HG03460 (cell line): Measurements from ENCODE around the gene RYR3.

Experiments
- ATAC-seq: cut with Tn5 transposase; IDR thresholded peaks from one replicate; pipeline ENCODE4 v1.9.1; 2021; ENCODE audit not compliant: unreplicated experiment

Gene RYR3

GRCh38 chr15:33443708-33444107 lies 132.9 kb downstream of the RYR3 start:
- ATAC-seq = no peak

GRCh38 chr15:33445984-33446383 lies 135.2 kb downstream of the RYR3 start:
- no peak for ATAC-seq

GRCh38 chr15:33448151-33448550 lies 137.4 kb downstream of the RYR3 start:
- no peak for ATAC-seq

- no peak for ATAC-seq
These were observed 138.3 kb downstream of the RYR3 start for GRCh38 chr15:33448961-33449606.

- ATAC-seq = no peak
These were observed 139.0 kb downstream of the RYR3 start for GRCh38 chr15:33449810-33450209.

GRCh38 chr15:33451385-33451784 lies 140.6 kb downstream of the RYR3 start:
- no peak for ATAC-seq

- no peak for ATAC-seq
These were observed 143.0 kb downstream of the RYR3 start for GRCh38 chr15:33453761-33454160.

GRCh38 chr15:33454346-33454745 lies 143.6 kb downstream of the RYR3 start:
- no peak for ATAC-seq

GRCh38 chr15:33454996-33455395 lies 144.2 kb downstream of the RYR3 start:
- ATAC-seq = no peak

- ATAC-seq = no peak
These were observed 147.7 kb downstream of the RYR3 start for GRCh38 chr15:33458421-33458820.

GRCh38 chr15:33460166-33460805 lies 149.5 kb downstream of the RYR3 start:
- ATAC-seq = no peak

GRCh38 chr15:33461671-33462070 lies 150.9 kb downstream of the RYR3 start:
- no peak for ATAC-seq

GRCh38 chr15:33467146-33467815 lies 156.5 kb downstream of the RYR3 start:
- ATAC-seq = no peak

- no peak for ATAC-seq
These were observed 157.0 kb downstream of the RYR3 start for GRCh38 chr15:33467816-33468163.

- no peak for ATAC-seq
These were observed 158.0 kb downstream of the RYR3 start for GRCh38 chr15:33468740-33469139.

- no peak for ATAC-seq
These were observed 162.2 kb downstream of the RYR3 start for GRCh38 chr15:33473005-33473404.

GRCh38 chr15:33473714-33474113 lies 162.9 kb downstream of the RYR3 start:
- ATAC-seq = no peak

- ATAC-seq = no peak
These were observed 165.3 kb downstream of the RYR3 start for GRCh38 chr15:33476076-33476475.

GRCh38 chr15:33476908-33477307 lies 166.1 kb downstream of the RYR3 start:
- no peak for ATAC-seq

- ATAC-seq = no peak
These were observed 178.6 kb downstream of the RYR3 start for GRCh38 chr15:33489335-33489734.

- ATAC-seq = no peak
These were observed 179.9 kb downstream of the RYR3 start for GRCh38 chr15:33490703-33491102.

GRCh38 chr15:33492434-33493052 lies 181.8 kb downstream of the RYR3 start:
- no peak for ATAC-seq
